ENCODE data around the gene OR2B2.
"Not testable (repeated sequence)": the region's sequence is repeated elsewhere in the genome, so short reads cannot be mapped to it uniquely, and the experiment has no call there.

OR2B2 gene

DNA sequence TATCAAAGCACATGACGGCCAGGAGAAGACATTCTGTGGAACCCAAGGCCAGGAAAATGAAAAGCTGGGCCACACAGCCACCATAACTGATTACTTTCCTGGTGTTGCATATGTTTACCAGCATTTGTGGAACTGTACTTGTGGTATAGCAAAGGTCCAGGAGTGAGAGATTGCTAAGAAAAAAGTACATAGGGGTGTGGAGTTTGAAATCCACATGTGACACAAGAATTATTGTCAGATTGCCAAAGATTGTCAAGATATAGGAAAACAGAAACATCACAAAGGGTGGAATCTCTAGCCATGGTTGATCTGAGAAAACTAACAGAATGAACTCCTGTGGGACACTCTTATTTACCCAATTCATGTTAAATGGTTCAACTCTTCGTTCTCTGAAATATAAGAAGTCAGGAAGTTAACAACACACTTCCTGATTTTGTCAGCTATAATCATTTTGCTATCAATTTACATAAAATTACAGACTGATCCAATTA is at the start of gene OR2B2:
TSS of gene OR2B2 (minus strand) at position 441 of the 491 bp plus-strand sequence. CDS start at position 364, 77 bp downstream.
- DNase-seq (ENCODE audit: extremely low read depth in 1 of 2, low read depth in 1 of 2) = no peak

DNA sequence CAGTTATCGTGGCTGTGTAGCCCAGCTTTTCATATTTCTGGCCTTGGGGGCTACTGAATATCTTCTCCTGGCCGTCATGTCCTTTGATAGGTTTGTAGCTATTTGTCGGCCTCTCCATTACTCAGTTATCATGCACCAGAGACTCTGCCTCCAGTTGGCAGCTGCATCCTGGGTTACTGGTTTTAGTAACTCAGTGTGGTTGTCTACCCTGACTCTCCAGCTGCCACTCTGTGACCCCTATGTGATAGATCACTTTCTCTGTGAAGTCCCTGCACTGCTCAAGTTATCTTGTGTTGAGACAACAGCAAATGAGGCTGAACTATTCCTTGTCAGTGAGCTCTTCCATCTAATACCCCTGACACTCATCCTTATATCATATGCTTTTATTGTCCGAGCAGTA is 45.3 kb upstream of the OR2B2 start:
- no peak for DNase-seq (ENCODE audit: extremely low read depth in 1 of 2, low read depth in 1 of 2)

DNA sequence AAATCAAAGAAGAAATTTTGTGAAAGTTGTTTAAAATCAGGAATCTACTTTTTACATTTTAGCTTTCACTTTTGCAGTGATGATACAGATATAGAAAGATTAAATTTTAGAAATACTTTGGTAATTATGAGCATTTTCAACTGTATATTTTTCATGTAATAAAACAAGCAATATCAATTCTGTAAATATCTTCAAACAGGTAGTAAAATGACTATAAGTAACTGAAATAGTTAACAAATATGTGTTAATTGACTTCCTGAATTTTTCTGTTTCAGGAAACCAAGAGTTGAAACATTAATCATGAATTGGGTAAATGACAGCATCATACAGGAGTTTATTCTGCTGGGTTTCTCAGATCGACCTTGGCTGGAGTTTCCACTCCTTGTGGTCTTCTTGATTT is 44.7 kb upstream of the OR2B2 start, which contains the start of gene OR2B6:
TSS of gene OR2B6 (plus strand) at position 301 of the 400 bp plus-strand sequence. CDS start at position 301, 0 bp downstream.
- no peak for DNase-seq (ENCODE audit: extremely low read depth in 1 of 2, low read depth in 1 of 2)

DNA sequence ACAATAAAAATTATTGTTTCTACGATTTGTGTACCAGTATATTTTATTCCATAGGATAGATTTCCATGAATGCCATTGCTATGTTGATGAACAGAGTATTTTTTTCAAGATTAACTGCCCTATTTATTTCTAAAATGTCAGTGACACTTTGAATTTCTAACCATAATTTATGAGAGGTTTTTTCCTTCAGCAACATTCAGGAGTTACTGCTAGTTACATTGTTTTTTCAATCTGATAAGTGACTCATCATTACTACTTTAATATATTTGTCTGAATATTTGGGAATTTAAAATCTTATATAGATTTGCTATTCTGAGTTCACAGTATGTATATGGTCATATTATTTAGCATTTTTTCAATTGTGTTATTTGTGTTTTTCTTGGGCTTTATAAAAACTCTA is 38.8 kb upstream of the OR2B2 start:
- DNase-seq (ENCODE audit: extremely low read depth in 1 of 2, low read depth in 1 of 2) = no peak

- no peak for DNase-seq (ENCODE audit: extremely low read depth in 1 of 2, low read depth in 1 of 2)
Observed at GRCh38 chr6:27948237-27948636, 36.0 kb upstream of the OR2B2 start.

DNA sequence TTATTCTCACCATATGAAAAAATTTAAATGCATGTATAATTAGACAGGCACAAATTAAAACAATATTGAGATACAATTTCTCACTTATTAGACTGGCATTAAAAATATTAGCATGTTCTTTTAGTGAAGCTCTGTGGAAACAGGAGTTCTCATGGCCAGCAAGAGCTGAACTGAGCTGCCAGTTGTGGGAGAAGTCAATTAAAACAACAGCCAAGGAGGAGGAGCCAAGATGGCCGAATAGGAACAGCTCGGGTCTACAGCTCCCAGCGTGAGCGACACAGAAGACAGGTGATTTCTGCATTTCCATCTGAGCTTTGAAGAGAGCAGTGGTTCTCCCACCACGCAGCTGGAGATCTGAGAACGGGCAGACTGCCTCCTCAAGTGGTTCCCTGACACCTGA is 30.9 kb upstream of the OR2B2 start:
- DNase-seq (ENCODE audit: extremely low read depth in 1 of 2, low read depth in 1 of 2) = not testable (repeated sequence)

DNA sequence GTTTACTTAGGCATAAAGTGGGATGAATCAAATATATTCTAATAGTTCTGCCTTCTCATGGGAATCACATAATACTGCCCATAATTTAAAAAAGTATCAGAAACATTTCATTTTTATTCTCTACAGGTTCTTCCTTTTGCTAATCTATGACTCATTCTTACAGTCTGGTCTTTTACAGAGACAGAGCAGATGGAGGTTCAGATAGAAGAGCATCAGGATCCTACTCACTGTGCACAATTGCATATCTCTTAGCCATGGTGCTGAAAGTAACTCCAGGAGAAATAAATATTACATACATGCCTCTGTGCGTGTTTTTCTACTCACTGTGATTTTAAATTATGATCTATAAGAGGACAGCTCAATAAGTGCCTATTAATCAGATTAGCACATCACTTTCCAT is 28.6 kb upstream of the OR2B2 start:
- DNase-seq (ENCODE audit: extremely low read depth in 1 of 2, low read depth in 1 of 2) = no peak

DNA sequence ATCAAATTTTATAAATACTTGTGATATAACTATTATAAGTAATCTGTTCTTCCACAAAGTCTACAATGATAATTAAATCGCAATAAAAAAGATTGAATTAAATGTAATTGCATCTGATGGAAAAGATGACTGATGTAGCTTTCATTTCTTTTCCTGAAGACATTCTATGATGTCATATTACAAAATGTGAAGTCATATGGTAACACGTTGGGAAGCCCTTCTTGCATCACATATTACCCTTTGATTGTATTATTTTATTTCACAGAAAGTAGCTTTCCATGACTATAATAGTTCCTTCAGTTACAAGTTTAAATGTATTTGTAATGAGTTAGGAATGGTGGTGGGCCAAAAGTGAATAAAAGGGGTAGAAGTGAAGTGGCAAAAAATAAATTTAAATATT is 19.0 kb upstream of the OR2B2 start:
- no peak for DNase-seq (ENCODE audit: extremely low read depth in 1 of 2, low read depth in 1 of 2)

GRCh38 chr6:27929930-27930329 is 17.7 kb upstream of the OR2B2 start:
- not testable (repeated sequence) for DNase-seq (ENCODE audit: extremely low read depth in 1 of 2, low read depth in 1 of 2)

DNA sequence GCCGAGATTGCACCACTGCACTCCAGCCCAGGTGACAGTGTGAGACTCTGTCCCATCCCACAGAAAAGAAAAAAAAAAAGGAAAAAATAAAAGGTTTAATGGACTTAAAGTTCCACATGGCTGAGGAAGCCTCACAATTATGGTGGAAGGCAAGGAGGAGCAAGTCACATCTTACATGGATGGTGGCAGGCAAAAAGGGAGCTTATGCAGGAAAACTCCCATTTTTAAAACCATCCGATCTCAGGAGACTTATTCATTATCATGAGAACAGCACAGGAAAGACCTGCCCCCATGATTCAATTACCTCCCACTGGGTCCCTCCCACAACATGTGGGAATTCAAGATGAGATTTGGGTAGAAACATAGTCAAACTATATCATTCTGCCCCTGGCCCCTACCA is 15.8 kb upstream of the OR2B2 start:
- not testable (repeated sequence) for DNase-seq (ENCODE audit: extremely low read depth in 1 of 2, low read depth in 1 of 2)

DNA sequence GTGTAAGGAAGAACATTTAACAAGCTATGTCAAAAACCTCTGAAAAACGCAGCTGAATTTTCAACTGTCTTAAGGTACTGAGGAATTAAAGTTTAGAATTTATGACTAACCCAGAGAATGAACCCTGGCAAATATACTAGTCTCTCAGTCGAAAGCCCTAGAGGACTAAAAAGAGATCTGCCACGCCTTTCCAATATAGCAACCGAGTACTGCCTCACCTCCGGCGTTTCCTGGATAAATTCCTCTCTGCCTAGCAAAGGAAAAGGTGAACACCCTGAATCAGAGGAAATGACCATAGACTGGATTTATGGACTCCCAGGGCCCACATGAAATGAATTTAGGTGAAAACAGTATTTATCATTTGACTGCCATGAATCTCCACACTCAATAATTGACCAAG is 12.0 kb upstream of the OR2B2 start:
- no peak for DNase-seq (ENCODE audit: extremely low read depth in 1 of 2, low read depth in 1 of 2)

- no peak for DNase-seq (ENCODE audit: extremely low read depth in 1 of 2, low read depth in 1 of 2)
Observed at GRCh38 chr6:27922949-27923348, 10.8 kb upstream of the OR2B2 start.

DNA sequence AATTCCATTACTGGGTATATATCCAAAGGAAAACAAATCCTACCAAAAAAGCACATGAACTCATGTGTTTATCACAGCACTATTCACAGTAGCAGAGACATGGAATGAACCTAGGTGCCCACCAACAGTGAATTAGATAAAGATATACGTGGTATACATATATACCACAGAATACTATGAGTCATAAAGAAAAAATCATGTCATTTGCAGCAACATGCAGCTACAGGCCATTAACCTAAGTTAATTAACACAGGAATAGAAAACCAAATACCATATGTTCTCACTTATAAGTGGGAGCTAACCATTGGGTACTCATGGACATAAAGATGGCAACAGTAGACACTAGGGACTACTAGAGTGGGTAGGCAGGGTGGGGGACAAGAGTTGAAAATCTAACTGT is 4.2 kb downstream of the OR2B2 start:
- no peak for DNase-seq (ENCODE audit: extremely low read depth in 1 of 2, low read depth in 1 of 2)

- DNase-seq (ENCODE audit: extremely low read depth in 1 of 2, low read depth in 1 of 2) = peak; percentile 60 to 70
Observed at GRCh38 chr6:27902335-27903314, 9.6 kb downstream of the OR2B2 start.

DNA sequence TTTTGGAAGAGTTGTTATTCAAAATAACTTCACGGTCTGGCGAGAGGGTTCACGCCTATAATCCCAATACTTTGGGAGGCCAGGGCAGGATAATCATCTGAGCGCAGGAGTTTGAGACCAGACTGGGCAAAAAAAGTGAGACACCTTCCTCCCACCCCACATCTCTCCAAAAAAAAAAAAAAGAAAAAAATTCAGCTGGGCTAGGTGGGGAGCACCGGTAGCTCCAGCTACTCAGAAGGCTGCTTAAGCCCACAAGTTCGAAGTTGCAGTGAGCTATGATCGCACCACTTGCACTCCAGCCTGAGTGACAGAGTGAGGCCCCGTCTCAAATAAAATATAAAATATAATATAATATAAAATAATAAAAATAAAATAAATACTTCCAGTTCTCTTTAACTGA is 10.4 kb downstream of the OR2B2 start:
- no peak for DNase-seq (ENCODE audit: extremely low read depth in 1 of 2, low read depth in 1 of 2)

GRCh38 chr6:27900197-27900596 is 12.0 kb downstream of the OR2B2 start:
- not testable (repeated sequence) for DNase-seq (ENCODE audit: extremely low read depth in 1 of 2, low read depth in 1 of 2)

DNA sequence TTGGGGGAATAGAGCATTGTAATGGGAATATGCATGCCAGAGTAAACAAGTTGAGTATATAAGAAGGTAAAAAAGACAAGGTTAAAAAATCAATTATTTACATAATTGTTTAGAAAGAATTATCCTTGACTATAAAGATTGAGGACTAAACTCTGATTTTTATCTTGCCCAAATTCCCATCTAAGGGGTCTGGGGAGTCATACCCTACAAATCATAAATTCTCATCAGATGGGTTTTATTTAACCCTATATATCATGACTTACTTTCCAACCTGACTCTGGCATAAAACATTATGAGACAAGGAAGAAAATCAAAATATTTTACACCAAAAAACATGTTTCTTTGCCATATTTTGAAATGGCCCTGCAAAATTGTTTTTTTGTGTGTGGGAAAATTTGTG is 12.7 kb downstream of the OR2B2 start:
- DNase-seq (ENCODE audit: extremely low read depth in 1 of 2, low read depth in 1 of 2) = no peak

GRCh38 chr6:27897580-27898206 is 14.5 kb downstream of the OR2B2 start:
- DNase-seq (ENCODE audit: extremely low read depth in 1 of 2, low read depth in 1 of 2) = no peak

GRCh38 chr6:27896398-27896796 is 15.8 kb downstream of the OR2B2 start:
- no peak for DNase-seq (ENCODE audit: extremely low read depth in 1 of 2, low read depth in 1 of 2)

DNA sequence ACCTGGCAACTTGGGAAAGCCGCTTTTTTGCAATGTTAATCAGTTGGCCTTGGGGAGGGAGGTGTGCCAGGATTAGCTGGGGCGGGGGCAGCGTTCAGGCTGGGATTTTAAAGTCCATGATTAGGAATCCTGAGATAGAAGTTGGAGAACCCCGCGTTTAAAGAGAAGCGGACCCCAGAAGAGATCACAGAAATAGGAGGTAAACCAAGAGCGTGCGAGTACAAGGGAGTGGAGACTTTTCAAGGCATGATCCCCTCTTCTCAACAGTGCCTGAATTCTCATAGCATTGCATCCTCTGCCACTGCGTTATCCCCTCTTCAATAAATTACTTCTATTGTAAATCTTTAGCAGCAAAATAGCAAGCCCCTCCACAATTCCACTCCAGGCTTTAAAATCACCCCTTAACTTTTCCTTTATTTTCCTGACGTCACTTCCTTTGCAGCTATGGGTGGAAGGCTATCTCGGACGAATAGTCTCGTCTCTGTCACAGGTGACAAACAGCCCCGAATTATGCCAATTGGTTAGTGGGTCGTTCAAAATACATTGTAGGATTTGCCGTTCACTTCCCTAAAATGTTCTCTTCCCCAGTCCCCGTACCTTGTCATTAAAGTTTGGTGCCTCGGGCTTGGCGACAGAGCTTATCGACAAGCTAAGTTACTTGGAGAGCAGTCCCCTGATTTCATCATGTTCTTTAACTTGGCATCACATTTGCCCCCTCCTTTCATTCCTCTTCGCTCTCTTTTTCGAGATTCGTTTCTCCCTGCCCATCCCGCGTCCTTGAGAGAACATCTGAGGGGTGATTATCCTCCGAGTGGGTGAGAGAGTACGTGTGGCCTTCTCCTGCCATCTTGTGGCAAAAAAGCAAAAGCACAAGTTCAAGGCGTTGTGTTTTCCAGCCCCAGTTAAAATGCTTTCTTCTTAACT is 17.1 kb downstream of the OR2B2 start:
- no peak for DNase-seq (ENCODE audit: extremely low read depth in 1 of 2, low read depth in 1 of 2)

Measured in stimulated activated CD8-positive, alpha-beta memory T cell treated with anti-CD3 and anti-CD28 coated beads, Interleukin-7, amount 100 ng/mL, for 48 hours (primary cell).